ENCODE measurements around the gene UBE2Z.

UBE2Z gene

DNA sequence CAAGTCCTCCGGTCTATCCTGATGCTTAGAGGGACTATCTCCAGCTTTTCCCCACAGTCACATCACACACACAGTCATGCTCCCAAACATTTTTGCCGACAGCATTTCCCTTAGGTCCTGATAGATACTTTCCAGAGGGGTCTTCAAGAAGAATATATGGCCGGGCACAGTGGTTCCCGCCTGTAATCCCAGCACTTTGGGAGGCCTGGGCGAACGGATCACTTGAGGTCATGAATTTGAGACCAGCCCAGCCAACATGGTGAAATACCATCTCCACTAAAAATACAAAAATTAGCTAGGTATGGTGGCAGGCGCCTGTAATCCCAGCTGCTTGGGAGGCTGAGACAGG lies 64.5 kb downstream of the UBE2Z start:
- Mint-ChIP-seq H3K27ac (no peak overlapping the region), H3K36me3 (no peaks in the 10 kb centered on the region), H3K9me3 (no peaks in the 10 kb centered on the region), H3K27me3 (peaks cover 16% of the 10 kb centered on the region), H3K4me3 (no peak overlapping the region), H3K4me1 (no peaks in the 10 kb centered on the region)

DNA sequence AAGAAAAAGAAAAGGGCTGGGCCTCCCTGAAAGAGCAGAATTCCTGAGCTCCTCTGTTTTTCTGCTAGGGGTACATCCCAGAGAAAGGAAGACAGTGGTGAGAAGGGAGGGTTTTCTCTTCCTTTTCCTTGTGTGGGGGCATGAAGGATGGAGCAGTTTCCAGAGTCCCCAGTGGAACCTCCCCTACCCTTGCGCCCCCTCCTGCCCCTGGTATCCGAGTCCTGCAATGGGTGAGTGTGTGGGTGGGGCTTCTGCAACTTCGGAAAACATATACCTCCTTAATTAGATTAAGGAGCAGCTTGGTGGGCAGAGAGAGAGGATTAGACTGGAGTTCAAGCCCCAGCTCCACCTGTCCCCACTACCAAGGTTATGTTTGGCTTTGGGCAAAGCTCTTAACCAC lies 65.6 kb downstream of the UBE2Z start:
- no peak overlapping the region for H3K27ac Mint-ChIP-seq
- no peak overlapping the region for H3K4me3 Mint-ChIP-seq
- no peaks in the 10 kb centered on the region for H3K9me3 Mint-ChIP-seq
- no peaks in the 10 kb centered on the region for H3K4me1 Mint-ChIP-seq
- H3K27me3 Mint-ChIP-seq = peaks cover 12% of the 10 kb centered on the region
- no peaks in the 10 kb centered on the region for H3K36me3 Mint-ChIP-seq

All from activated naive CD4-positive, alpha-beta T cell treated with anti-CD3 and anti-CD28 coated beads, Interleukin-2, amount 50 U/mL, for 24 hours (primary cell).